Suprapubic skin (tissue), 4 donors: ENCODE data around the gene EML4. TPM values are rescaled to one million over a fixed set of nuclear protein-coding genes. Genes with fewer than 3 reads are reported as not detected.
"Not testable (repeated sequence)": the region's sequence is repeated elsewhere in the genome, so short reads cannot be mapped to it uniquely, and the experiment has no call there.

Experiments used
- DNase-seq, 2 donors: peaks; one replicate each; pipeline ENCODE4 v3.0.0-alpha.2; 2019; ENCODE audit warnings: low spot score in 2 of 2
- H3K27ac ChIP-seq: fragments of 200-600 bp; sonication (generic); one replicate; pipeline ENCODE4 v1.5.1; 2019
- H3K27me3 ChIP-seq: fragments of 200-600 bp; sonication (generic); one replicate; pipeline ENCODE4 v1.5.1; 2019
- H3K36me3 ChIP-seq: fragments of 200-600 bp; sonication (generic); one replicate; pipeline ENCODE4 v1.5.1; 2019
- H3K4me1 ChIP-seq: fragments of 200-600 bp; sonication (generic); one replicate; pipeline ENCODE4 v1.5.1; 2019
- H3K4me3 ChIP-seq: fragments of 200-600 bp; sonication (generic); one replicate; pipeline ENCODE4 v1.5.1; 2019; ENCODE audit warnings: mild to moderate bottlenecking
- H3K9me3 ChIP-seq: fragments of 200-600 bp; sonication (generic); one replicate; pipeline ENCODE4 v1.5.1; 2019
- EP300 ChIP-seq: sonication (generic); formaldehyde crosslinking; IDR thresholded peaks from one replicate; pipeline ENCODE4 v1.6.1; 2017; ENCODE audit warnings: antibody characterized with exemption
- POLR2A ChIP-seq, 2 donors: fragments of 450-650 bp; IDR thresholded peaks; one replicate each; pipeline ENCODE4 v1.6.1; 2017; ENCODE audit warnings: antibody characterized with exemption in 2 of 2, mild to moderate bottlenecking in 2 of 2, moderate library complexity in 2 of 2
- POLR2AphosphoS5 ChIP-seq, 3 donors: sonication (generic); formaldehyde crosslinking; IDR thresholded peaks; one replicate each; pipeline ENCODE4 v1.6.1; 2017; ENCODE audit warnings: antibody characterized with exemption in 3 of 3
- WGBS: methylation state at CpG from one replicate; pipeline ENCODE4 v1.1.5; 2018; 5-methylcytosine and 5-hydroxymethylcytosine counted together
- total RNA-seq, 4 donors: library from RNA; depleted of rRNA; stranded (reverse); fragments of >200 nt; gene quantifications; one replicate each; pipeline ENCODE4 v1.1.0, GENCODE V29; 2016
- TF ChIP-seq, protein P1 (sequence below), 2 donors: fragments of 200-600 bp in 1 of 2; fragments of 450-650 bp in 1 of 2; sonication (generic) in 1 of 2; IDR thresholded peaks; one replicate each; pipeline ENCODE4 v1.5.1; 2016 to 2019; ENCODE audit warnings: antibody characterized with exemption in 2 of 2, mild to moderate bottlenecking in 1 of 2, moderate library complexity in 1 of 2

Gene EML4
- total RNA-seq, 4 donors from 2014 or later: 38.9 to 67.1 (median 43.3) TPM

- Histone ChIP-seq H3K4me3 (peak overlapping the region; percentile 25), H3K4me1 (peaks cover 67% of the 10 kb centered on the region), H3K9me3 (no peaks in the 10 kb centered on the region), H3K27me3 (no peaks in the 10 kb centered on the region), H3K36me3 (no peaks in the 10 kb centered on the region), H3K27ac (peak overlapping the region; percentile 80)
- no peak for TF ChIP-seq POLR2AphosphoS5 (IDR thresholded peaks at IDR 0.05)
- TF ChIP-seq, protein P1, sequence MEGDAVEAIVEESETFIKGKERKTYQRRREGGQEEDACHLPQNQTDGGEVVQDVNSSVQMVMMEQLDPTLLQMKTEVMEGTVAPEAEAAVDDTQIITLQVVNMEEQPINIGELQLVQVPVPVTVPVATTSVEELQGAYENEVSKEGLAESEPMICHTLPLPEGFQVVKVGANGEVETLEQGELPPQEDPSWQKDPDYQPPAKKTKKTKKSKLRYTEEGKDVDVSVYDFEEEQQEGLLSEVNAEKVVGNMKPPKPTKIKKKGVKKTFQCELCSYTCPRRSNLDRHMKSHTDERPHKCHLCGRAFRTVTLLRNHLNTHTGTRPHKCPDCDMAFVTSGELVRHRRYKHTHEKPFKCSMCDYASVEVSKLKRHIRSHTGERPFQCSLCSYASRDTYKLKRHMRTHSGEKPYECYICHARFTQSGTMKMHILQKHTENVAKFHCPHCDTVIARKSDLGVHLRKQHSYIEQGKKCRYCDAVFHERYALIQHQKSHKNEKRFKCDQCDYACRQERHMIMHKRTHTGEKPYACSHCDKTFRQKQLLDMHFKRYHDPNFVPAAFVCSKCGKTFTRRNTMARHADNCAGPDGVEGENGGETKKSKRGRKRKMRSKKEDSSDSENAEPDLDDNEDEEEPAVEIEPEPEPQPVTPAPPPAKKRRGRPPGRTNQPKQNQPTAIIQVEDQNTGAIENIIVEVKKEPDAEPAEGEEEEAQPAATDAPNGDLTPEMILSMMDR (IDR thresholded peaks at IDR 0.05): no peak
- TF ChIP-seq EP300: no peak
- TF ChIP-seq POLR2A (IDR thresholded peaks at IDR 0.05): no peak
- WGBS: 32% methylated on average over 8 of the region's 8 CpGs
- DNase-seq: no peak
Observed at GRCh38 chr2:42132191-42132965, 36.8 kb upstream of the EML4 start.

DNA sequence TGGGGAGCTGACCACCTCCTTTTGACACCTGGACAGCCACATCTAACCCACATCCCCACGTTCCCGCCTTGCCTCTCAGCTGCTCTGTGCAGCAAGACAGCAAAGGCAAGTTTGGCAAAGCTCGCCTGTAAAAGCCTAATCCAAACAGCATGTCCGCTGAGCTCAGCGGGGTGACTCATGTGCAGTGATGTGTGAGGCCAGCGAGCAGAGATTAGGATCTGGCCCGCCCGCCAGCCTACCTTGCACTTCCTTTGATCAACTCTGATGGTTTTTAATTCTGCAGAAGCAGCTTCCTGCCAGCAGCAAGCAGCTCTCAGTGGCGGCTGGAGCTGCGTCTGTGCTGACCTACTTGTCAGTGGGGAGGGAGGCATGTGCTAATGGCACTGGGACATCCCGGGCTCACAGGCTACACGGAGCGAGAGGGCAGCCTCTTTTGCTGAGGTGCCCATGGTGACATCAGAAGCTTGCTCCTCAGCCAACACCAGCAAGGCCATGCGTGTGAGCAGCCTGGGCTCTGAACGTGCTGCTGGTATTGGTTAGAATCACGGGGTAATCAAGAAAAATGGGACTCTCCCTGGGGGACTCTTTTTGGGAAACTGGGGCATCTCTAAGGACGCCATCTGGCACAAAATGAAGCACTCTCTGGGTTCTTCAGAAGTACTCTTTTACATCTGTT, 36.0 kb upstream of the EML4 start:
- H3K36me3 ChIP-seq: no peaks in the 10 kb centered on the region
- H3K4me1 ChIP-seq: peaks cover 62% of the 10 kb centered on the region
- no peaks in the 10 kb centered on the region for H3K9me3 ChIP-seq
- DNase-seq: peak; percentile 91 to 94
- H3K27ac ChIP-seq: peak overlapping the region; percentile 80
- peak overlapping the region; percentile 25 for H3K4me3 ChIP-seq
- 5% methylated on average over 14 of the region's 17 CpGs for WGBS
- H3K27me3 ChIP-seq: no peaks in the 10 kb centered on the region
- TF ChIP-seq EP300 (no peak), POLR2A (IDR thresholded peaks at IDR 0.05) (peak in 1 of 2 donors; percentile 17), POLR2AphosphoS5 (IDR thresholded peaks at IDR 0.05) (peak in 1 of 3 donors; percentile 81)
- TF ChIP-seq, protein P1 (IDR thresholded peaks at IDR 0.05): no peak

DNA sequence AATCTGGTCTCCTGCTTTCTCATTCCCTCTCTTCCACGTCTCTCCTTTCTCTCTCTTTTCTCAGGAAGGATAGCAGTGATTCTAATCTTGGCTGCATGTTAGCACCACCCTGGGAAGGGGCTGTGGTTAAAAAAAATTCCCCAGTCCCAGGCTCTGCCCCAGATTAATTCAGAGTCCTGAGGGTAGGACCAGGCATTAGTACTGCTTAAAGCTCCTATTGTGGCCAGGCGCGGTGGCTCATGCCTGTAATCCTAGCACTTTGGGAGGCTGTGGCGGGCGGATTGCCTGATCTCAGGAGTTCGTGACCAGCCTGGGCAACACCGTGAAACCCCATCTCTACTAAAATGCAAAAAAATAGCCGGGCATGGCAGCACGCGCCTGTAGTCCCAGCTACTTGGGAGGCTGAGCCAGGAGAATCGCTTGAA, 35.4 kb upstream of the EML4 start:
- peaks cover 62% of the 10 kb centered on the region for H3K4me1 ChIP-seq
- DNase-seq: no peak

GRCh38 chr2:42134401-42134932, 34.7 kb upstream of the EML4 start:
- not testable (repeated sequence) for H3K27me3 ChIP-seq, H3K36me3 ChIP-seq, H3K9me3 ChIP-seq, H3K4me3 ChIP-seq, DNase-seq, H3K27ac ChIP-seq
- WGBS: 91% methylated on average over 10 of the region's 10 CpGs
- peaks cover 60% of the 10 kb centered on the region for H3K4me1 ChIP-seq

More for the DNA sequence above, 35.4 kb upstream of the EML4 start:
- Histone ChIP-seq H3K27ac (peak overlapping the region; percentile 80), H3K4me3 (peak overlapping the region; percentile 25), H3K9me3 (no peaks in the 10 kb centered on the region), H3K27me3 (no peaks in the 10 kb centered on the region), H3K36me3 (no peaks in the 10 kb centered on the region)
- 72% methylated on average over 11 of the region's 11 CpGs for WGBS
- TF ChIP-seq POLR2A (IDR thresholded peaks at IDR 0.05): no peak
- TF ChIP-seq, protein P1 (IDR thresholded peaks at IDR 0.05): no peak
- no peak for TF ChIP-seq POLR2AphosphoS5 (IDR thresholded peaks at IDR 0.05)
- no peak for TF ChIP-seq EP300

DNA sequence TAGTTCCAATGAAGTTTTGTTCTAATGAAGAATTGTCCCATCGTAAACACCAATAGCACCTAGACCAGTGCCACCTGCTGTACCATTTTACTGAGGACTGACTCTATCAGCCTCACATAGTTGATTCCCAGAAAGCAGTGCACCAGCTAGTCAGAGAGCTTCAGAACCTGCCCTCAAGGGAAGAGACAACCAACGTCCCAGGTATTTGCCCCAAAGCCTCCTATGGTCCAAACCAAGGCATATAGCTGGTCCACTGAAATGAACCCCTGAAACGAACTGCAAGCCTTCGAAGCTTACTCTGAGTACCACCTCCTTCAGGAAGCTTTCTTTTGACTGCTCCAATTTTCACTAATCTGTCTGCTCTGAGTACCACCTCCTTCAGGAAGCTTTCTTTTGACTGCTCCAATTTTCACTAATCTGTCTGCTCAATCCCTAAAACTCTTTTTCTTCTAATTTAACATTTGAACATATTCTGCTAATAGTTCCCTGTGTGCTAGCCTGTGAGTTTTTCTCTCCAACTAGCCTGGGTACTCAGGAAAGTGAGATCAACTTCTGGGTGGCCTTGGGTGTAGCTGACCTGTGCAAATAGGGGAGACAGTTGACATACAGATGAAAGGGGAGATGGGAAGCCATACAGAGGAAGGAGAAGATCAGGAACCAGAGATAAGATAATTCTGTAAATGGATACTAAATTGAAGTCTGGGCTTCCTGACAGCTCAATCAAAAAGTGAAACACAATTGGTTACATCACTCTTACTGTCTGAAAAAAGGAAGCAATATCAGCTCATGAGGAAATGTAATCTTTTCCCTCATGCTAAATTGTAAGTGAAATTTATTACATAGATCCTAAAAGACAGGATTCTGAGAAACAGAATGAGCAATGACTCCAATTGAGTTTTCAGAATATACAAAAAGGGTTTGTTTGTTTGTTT, 33.5 kb upstream of the EML4 start:
- Histone ChIP-seq H3K9me3 (no peaks in the 10 kb centered on the region), H3K36me3 (no peaks in the 10 kb centered on the region), H3K27ac (no peak overlapping the region), H3K27me3 (no peaks in the 10 kb centered on the region), H3K4me3 (no peak overlapping the region), H3K4me1 (peaks cover 59% of the 10 kb centered on the region)
- DNase-seq: no peak
- no peak for TF ChIP-seq POLR2A (IDR thresholded peaks at IDR 0.05)
- TF ChIP-seq, protein P1 (IDR thresholded peaks at IDR 0.05): no peak
- TF ChIP-seq POLR2AphosphoS5 (IDR thresholded peaks at IDR 0.05): no peak
- TF ChIP-seq EP300: no peak
- WGBS: 66% methylated on average over 4 of the region's 4 CpGs
